GM19099 (cell line): ENCODE measurements around the gene MYB.

Experiments used
- POLR2A ChIP-seq: IDR thresholded peaks from 3 replicates; pipeline ENCODE4 v1.6.1; 2011; ENCODE audit warnings: low read depth; ENCODE audit not compliant: insufficient read length; ENCODE audit errors: extremely low read depth

The MYB gene

DNA sequence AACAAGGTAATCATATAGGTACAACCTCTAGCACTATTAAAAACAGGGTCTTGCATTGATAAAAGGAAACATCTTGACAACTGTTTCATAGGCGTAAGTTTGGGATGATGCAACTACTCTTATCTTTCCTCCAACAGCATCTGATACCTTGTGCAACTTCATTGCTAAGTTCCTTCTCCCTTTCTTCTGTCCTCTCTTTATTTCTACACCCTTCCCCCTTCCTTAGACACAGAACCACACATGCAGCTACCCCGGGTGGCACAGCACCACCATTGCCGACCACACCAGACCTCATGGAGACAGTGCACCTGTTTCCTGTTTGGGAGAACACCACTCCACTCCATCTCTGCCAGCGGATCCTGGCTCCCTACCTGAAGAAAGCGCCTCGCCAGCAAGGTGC, 14.4 kb downstream of the MYB start:
- no peak for TF ChIP-seq POLR2A

GRCh38 chr6:135196739-135197510, 15.8 kb downstream of the MYB start:
- TF ChIP-seq POLR2A: no peak

- TF ChIP-seq POLR2A: no peak
Measured at GRCh38 chr6:135202836-135203235, 21.7 kb downstream of the MYB start.

DNA sequence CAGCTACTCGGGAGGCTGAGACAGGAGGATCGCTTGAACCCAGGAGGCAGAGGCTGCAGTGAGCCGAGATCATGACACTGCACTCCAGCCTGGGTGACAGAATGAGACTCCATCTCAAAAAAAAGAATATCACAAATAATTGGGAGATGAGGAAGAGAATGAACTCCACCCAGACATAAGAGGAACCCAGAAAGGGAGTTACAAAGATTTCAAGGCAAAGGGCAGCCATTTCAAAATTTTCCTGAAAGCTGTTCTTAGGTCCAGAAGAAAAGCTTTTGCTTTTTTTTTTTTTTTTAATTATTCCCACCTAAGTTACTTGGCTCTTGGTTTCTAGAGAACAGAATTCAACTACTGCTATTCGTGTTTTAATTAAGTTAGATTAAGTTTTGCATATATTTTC, 23.8 kb downstream of the MYB start:
- TF ChIP-seq POLR2A: no peak

DNA sequence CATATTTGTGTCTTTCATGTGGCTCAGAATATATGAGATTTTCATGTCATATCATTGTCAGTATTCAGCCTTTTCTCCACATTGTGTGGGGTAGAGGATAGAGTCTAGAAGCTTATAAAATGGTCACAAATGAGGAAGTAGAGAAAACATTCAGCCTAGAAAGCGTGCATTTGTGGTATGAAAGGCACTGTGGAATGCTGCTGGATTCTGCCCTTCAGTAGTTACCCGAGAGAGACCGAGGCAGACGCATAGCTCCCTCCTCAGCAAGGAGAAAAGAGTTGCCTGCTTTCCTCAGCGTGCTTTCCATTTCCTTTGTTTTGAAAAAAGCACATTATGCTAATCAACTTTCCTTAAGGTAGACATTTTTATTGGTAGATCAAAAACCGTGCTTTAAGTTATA, 28.7 kb downstream of the MYB start:
- no peak for TF ChIP-seq POLR2A

GRCh38 chr6:135210632-135211305, 29.7 kb downstream of the MYB start:
- TF ChIP-seq POLR2A: no peak

- no peak for TF ChIP-seq POLR2A
Measured at GRCh38 chr6:135211306-135211702, 30.2 kb downstream of the MYB start.

- TF ChIP-seq POLR2A: no peak
Measured at GRCh38 chr6:135212020-135212806, 31.1 kb downstream of the MYB start.

- TF ChIP-seq POLR2A: no peak
Measured at GRCh38 chr6:135212935-135213334, 31.8 kb downstream of the MYB start.

- TF ChIP-seq POLR2A: no peak
Measured at GRCh38 chr6:135213616-135214015, 32.5 kb downstream of the MYB start.

- TF ChIP-seq POLR2A: no peak
Measured at GRCh38 chr6:135215160-135215559, 34.1 kb downstream of the MYB start.

DNA sequence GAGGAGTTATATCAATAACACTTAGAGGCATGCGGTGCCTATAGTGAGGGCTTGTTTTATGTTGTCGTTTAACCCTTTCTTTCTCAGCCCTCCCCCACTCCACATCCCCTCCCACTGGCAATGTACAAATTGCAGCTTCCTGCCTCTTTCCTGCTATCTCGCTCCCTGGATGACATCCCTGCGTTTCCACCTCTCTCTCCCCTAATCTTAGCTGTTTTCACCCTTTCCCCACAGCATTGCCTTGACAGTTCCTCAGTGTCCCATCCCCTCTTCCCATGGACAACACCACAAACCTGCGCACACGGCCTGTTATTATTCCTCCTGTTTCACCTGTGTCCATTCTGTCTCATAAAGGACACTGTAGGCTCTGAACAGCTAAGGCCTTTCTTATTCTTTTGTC, 34.5 kb downstream of the MYB start:
- no peak for TF ChIP-seq POLR2A

DNA sequence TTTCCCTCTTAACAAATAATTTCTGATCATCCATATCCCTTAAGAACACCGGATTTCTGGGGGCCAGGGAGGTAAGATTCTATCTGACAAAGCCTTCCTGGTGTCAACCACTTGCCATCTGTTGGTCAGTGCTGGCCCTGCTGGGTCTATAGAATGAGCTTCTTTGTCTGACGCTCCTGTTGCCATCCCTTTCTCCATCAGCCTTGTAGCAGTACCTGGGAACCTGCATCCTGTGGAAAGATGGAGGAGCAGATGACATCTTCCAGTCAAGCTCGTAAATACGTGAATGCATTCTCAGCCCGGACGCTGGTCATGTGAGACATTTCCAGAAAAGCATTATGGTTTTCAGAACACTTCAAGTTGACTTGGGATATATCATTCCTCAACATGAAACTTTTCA, 36.6 kb downstream of the MYB start:
- no peak for TF ChIP-seq POLR2A

DNA sequence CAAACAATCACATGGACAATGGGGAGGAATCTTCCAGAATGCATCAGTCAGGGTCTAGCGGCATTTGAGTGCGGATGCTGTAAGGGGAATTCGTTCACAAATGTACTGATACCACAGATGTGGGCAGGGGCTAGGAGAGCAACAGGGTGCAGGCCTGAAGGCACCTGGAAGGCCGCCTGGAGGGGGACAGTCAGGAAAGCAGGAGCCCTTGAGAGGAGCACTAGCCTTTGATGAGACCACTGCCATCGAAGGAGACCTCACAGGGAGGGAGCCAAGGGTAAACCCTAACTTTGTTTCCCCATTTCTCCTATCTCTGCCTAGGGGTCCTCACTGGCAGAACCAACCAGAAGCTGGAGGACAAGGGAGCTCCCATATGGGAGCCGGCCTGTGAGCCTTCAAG, 38.2 kb downstream of the MYB start:
- no peak for TF ChIP-seq POLR2A

DNA sequence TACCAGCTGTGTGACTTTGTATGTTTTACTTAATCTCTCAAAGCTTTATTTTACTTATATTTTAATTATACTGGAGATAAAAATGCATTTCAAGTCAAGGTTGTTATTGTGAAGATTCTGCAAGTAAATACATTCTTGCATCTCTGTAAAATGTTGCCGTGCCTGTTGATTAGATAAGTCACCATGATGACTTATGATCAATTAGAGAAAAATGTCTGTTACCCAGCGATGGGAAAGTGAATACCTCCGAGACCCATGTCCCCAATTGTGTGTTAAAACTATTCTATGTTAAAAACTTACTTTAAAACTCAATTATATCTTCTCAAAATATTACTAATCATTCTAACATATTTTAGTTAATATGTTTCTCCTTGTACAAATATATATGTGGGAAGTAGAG, 39.9 kb downstream of the MYB start:
- TF ChIP-seq POLR2A: no peak

DNA sequence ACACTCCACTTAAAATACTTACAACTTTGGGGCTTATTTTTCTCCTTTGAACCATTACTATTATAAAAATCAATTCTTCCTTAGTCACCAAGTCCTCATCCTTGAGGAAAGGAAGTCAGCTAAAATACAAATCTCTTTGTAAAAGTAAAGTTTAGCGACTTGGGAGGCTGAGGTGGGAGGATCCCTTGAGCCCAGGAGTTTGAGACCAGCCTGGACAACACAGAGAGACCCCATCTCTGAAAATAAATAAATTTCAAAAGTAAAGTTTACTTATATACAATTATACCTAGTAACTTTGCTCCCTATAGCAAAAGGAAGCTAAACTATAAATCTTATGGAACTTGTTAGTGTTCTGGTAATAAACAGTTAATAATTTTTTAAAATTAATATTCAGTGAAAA, 40.4 kb downstream of the MYB start:
- TF ChIP-seq POLR2A: no peak
